CD4-positive, alpha-beta T cell treated with Interleukin-2 at 100 ng/mL for 4 hours (primary cell): ENCODE data around the gene LTA.

Experiments used
- DNase-seq: peaks from one replicate; pipeline ENCODE4 v3.0.0-alpha.2; 2020; ENCODE audit warnings: low spot score

Gene LTA, protein sequence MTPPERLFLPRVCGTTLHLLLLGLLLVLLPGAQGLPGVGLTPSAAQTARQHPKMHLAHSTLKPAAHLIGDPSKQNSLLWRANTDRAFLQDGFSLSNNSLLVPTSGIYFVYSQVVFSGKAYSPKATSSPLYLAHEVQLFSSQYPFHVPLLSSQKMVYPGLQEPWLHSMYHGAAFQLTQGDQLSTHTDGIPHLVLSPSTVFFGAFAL

DNA sequence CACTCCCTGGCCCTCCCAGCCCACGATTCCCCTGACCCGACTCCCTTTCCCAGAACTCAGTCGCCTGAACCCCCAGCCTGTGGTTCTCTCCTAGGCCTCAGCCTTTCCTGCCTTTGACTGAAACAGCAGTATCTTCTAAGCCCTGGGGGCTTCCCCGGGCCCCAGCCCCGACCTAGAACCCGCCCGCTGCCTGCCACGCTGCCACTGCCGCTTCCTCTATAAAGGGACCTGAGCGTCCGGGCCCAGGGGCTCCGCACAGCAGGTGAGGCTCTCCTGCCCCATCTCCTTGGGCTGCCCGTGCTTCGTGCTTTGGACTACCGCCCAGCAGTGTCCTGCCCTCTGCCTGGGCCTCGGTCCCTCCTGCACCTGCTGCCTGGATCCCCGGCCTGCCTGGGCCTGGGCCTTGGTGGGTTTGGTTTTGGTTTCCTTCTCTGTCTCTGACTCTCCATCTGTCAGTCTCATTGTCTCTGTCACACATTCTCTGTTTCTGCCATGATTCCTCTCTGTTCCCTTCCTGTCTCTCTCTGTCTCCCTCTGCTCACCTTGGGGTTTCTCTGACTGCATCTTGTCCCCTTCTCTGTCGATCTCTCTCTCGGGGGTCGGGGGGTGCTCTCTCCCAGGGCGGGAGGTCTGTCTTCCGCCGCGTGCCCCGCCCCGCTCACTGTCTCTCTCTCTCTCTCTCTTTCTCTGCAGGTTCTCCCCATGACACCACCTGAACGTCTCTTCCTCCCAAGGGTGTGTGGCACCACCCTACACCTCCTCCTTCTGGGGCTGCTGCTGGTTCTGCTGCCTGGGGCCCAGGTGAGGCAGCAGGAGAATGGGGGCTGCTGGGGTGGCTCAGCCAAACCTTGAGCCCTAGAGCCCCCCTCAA, at the start of gene LTA:
LTA (plus strand) TSS at position 249 of the 871 bp plus-strand sequence; CDS start at position 703, 454 bp downstream.
- peak; percentile 89 for DNase-seq

DNA sequence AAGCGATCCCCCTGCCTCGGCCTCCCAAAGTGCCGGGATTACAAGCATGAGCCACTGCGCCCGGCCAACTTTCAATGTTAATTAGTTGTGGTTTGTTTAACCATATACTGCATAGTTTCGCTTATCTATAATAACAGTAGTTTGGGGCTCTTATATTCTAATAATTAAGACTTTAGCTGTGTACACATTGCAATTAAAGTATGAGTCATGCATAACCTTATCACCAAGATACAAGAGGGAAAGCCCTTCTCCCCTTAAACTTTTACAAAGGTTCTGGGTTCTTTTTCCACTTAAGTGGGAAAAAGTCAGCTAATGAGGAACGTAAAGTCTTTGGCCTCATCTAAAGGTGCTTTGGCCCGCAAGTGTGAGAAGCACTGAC, 46.5 kb upstream of the LTA start:
- DNase-seq, result no peak

DNA sequence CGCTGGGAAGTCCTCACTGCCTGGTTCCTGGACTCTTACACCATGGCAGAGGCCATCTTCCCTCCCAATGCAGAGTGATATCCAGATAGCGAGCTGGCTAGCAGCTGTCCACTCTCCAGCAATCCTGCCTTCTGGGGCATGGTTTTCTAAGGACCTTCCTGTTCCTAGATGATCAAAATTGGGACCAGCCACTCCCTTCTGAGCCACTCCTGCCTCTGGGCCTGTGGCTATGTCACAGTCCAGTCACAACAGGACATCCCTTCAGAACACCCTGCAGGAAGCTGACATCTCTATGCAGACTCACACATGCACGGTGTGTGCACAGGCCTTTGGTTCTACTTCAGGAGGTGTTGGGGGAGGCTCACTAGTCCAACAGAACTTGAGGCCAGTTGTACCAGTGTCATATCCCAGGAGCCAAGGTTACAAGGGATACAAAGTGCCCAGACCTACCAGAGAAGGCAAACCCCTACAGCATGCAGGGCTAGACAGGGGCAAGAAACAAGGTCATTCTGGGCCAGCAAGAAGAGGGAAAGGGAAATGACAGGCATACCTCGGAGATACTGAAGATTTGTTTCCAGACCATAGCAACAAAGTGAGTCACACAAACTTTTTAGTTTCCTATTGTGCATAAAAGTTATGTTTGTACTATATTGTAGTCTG, 46.0 kb upstream of the LTA start:
- no peak for DNase-seq

DNA sequence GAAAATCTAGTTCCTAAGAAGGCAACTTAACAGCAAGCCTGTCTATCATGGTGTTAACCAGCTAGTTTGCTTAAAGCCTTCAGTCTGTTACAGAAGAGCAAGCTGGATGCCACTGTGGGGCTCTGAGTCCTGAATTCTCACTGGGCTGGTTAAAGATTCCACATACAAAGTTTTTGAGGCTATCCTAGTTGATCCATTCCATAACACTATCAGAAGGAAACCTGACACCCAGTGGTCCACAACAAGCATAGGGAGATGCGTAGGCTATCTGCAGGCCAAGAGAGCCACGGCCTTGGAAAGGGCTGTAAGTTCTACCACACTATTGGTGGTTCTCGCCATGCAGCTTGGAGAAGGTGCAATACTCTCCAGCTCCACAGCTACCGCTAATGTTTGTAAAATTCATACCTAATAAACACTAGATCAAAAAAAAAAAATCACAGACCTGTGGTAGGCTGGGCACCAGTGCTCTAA, 43.7 kb upstream of the LTA start:
- DNase-seq, result no peak

DNA sequence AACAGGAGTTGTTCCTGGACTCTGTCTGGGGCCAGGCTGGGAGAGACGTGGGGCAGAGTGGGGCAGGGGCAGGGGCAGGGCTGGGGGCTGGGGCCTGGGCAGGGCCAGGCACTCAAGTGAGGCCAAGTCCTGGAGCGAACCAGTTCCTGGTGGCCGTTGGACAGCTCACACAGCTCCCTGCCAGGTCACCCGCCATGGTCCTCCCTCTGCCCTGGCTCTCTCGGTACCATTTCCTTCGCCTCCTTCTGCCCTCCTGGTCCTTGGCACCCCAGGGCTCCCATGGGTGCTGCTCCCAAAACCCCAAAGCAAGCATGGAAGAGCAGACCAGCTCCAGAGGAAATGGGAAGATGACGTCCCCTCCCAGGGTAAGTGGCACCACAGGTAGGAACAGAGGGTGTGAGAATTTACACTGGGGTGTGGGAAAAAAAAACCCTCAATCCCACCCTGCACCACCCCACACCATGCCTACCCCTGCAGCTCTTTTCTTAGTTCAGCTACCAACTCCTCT, 43.2 kb upstream of the LTA start, which contains the start of gene MCCD1:
MCCD1 (plus strand) TSS at position 142 of the 508 bp plus-strand sequence; CDS start at position 195, 53 bp downstream.
- DNase-seq, result no peak

DNA sequence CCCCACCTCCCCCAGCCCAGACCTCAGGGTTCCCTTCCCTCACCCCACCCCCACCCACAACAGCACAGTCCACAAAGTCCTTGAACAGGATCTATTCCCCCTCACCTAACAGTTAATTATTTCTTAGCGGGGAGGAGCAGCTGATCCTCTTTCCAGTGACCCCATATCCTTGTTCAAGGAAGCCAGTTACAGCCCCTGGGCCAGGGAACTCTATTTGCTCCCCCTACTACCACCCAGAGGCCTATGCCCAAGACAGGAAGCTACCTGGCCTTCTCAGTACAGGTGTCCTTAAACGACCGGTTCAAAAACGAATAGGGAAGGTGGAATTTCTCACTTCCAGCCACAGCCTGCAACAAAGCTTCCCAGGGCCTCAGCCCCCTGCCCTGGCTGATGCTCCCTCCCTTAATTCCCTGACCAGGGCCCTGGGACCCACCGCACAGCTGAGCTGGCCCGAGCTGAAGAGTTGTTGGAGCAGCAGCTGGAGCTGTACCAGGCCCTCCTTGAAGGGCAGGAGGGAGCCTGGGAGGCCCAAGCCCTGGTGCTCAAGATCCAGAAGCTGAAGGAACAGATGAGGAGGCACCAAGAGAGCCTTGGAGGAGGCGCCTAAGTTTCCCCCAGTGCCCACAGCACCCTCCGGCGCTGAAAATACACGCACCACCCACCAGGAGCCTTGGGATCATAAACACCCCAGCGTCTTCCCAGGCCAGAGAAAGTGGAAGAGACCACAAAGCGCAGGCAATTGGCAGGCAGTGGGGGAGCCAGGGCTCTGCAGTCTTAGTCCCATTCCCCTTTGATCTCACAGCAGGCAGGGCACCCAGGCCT, 42.5 kb upstream of the LTA start:
- no peak for DNase-seq

DNA sequence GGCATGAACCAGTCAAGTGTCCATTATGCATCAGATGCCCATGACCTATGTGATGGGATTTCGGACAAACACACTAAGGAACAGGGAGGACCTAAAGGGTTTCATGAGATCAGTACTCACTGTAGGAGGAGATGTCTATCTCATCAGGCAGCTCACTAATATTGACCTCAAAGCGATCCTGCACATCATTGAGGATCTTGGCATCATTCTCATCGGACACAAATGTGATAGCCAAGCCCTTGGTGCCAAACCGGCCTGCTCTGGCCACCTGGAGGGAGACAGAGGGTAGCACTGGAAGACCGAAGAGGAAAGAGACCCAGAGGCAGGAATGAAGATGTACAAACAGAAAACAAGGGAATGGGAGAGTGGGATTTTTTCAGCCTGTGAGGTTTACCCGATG, 41.4 kb upstream of the LTA start:
- DNase-seq, result no peak

DNA sequence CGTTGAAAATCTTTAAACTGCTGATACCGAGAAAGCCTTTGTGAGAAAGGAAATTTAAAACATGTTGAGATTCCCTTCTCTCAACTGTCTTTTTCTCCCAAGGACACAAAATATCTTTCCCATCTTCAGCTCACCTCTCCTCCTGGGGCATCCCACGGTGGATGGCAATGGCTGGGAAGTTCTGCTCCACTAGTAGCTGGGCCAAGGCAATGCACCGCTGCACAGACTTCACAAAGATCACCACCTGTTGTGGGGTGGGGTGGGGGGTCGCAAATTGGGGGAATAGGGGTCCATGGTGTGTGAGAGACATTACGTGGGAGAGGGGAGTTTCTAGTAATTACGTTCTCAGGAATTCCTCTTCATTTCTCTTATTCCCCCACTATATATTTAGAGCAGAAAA, 40.9 kb upstream of the LTA start:
- DNase-seq, result no peak

DNA sequence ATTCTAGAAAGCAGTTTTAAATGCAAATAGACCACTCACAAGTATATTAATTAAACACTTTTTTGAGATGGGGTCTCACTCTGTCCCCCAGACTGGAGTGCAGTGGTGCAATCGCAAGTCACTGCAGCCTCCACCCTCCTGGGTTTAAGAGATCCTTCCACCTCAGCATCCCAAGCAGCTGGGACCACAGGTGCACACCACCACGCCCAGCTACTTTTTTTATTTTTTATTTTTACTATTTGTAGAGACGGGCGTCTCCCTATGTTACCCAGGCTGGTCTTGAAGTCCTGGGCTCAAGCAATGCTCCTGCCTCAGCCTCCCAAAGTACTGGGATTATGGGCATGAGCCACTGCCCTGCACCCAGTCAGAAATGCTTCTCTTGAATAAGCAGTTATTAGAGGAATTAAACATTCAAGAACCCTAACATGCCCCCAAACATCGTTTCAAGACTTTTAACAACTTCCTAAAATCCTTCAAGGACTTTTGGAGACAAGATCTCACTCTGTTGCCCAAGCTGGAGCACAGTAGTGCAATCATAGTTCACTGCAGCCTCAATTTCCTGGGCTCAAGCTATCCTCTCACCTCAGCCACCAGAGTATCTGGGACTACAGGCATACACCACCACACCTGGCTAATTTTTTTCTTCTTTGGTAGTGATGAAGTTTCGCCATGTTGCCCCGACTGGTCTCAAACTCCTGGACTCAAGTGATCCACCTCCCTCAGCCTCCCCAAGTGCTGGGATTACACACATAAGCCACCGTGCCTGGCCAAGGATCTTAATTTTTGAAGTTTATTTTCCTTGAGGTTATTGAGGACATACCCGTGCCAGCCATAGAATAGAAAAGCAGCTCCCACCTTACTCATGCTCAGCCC, 40.1 kb upstream of the LTA start:
- DNase-seq, result no peak

DNA sequence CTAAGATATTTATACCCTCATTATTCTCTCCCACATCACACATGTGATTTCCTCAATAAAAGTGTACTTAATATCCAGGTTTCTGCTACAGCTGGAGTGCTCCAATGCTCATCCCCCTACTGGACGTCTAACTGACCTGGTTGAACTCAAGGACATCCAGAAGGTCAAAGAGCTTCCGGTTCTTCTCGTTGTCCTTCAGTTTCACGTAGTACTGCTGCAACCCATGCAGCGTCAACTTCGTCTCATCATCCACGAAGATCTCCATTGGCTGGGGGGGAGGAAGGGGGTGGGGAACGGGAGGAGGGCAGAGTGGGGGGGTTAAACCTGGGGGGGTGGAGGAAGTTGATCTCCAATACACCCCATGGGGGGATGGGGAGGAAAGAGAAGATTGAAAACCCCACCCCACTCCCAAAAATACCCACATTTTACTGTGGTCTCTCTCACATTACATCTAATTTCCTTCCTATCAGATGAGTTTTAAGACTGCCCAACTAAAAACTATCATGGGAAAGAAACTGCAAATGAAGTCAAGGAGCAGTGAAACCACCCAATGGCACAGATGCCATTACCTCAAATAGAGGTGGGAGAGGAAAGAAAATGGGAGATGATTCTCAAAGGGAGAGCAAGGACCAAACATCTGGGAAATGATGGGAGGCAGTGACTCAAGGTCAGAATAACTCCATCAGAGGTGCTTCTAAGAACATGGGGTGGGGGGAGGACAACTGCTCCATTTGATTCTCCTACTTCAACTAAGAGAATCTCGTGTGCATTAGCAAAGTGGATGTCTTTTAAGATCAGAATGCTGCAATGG, 39.2 kb upstream of the LTA start:
- DNase-seq, result no peak

DNA sequence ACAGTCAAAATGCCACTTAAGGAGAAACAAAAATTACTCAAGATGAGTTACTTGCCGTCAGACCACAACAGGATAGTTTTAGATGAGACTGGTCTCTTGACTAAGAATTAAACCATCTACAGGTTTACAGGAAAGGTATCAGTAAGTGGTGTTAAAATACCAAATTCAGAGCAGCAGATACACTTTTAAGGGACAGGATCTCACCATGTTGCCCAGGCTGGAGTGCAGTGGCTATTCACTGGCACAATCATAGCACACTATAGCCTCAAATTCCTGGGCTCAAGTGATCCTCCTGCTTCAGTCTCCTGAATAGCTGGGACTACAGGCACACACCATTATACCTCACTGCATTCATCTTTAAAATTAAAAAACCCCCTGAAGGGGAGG, 38.6 kb upstream of the LTA start:
- no peak for DNase-seq

DNA sequence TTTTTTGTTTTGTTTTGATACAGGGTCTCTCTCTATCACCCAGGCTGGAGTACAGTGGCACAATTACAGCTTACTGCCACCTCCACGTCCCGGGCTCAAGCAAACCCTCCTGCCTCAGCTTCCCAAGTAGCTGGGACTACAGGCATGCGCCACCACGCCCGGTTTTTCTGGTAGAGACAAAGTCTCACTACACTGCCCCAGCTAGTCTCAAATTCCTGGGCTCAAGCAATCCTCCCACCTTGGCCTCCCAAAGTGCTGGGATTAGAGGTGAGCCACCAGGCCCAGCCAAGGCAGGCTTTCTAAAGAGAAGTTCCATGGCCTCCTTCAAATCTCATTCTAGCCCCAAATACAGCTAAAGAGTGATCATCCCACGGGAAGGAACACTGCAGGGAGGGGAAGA, 38.1 kb upstream of the LTA start:
- DNase-seq, result no peak

DNA sequence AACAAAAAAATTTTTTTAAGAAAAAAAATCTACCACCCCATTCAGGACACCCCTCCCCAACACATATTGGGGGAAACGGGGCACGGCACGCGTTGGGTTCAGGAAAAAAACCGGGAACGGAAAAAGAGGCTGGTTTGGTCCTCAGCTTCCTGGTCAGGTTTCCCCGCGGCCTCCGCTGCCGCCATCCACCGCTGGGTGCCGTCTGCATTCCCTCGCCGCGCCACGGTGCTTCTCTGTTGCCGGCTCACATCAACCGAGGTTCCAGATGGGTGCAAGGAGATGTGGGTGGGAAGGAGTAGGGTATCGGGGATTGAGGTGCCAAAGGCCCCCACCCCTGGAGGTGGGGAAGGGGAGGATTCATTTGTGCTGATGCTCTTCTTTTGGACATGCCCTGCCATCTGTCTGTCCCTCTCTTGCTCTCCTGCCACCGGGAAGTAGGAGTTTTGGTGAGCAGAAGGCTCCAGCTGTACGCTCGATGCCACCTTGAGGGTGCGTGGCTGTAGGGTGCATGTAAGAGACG, 37.5 kb upstream of the LTA start:
- DNase-seq, result no peak

DNA sequence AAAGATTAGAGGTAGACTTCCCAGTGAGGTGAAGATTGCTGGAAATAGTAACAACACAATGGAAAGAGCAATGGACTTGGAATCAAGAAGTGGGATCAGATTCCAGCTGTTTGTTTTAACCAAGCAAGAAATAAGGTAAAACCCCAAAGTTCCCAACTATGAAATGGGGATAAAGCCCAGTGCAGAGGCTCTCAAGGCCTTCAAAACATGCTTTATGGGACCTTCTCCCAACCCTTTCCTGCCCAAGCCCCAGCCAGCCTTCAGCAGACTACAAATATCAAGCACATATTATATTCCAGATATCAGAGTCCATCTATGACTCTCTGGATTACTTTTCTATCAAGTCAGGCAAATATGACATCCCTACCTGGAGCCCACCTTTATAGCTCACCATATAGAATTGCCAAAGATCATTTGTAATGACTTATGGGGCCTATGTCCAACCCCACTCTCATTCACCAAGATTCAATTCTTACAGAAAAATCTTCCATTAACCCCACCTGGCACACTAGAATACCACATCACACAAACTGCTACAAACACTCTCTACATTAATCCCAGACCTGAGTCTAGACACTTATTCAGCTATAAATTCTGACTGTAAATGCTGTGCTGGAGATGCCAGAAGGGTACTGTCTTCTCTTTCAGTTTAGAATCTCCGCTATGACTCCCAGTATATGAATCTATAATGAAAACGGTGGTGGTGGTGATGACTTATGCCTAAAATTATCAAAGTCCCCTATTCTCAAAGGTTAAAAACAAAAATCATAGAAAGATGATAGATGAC, 36.4 kb upstream of the LTA start:
- no peak for DNase-seq

DNA sequence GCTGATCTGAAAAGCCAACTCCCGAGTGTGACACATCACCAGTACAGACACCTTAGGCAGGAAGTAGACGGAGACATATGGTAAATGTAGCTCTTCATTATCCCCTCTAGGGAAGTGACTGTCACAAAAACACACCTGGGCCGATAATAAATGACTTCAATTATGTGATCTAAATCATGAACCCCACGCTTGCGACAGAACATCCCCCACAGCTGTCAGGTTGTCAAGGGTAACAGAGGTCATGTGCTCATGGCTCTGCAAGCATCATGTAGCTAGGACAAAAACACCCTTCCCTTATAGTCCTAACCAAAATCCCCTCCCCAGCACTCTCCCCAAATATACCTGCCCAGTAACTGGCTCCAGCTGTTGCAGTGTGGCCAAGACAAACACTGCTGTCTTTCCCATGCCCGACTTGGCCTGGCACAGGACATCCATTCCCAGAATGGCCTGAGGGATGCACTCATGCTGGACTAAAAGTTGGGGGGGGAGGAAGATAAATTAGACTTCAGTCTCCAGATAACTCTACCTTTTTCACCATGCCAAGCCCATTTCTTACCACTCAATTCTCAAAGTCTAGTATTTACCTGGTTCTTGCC, 33.2 kb upstream of the LTA start:
- DNase-seq, result peak; percentile 44

DNA sequence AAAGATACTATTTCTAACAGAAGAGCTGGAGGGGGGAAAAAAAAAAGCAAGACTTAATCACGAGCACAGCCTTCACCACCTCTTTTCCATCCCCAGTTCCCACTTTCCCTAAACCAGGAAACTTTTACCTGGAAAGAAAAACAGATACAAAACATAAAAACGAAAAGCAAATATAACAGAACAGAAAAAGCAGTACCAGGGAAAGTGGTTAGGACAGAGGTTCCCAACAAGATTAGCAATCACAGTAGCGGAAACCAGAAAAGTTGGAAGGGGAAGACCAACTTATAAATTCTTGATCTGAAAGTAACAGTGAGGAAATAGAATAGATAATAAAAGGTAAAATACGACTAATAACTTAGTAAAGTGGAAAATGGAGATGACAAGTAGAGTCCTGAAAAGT, 31.4 kb upstream of the LTA start:
- DNase-seq, result no peak

DNA sequence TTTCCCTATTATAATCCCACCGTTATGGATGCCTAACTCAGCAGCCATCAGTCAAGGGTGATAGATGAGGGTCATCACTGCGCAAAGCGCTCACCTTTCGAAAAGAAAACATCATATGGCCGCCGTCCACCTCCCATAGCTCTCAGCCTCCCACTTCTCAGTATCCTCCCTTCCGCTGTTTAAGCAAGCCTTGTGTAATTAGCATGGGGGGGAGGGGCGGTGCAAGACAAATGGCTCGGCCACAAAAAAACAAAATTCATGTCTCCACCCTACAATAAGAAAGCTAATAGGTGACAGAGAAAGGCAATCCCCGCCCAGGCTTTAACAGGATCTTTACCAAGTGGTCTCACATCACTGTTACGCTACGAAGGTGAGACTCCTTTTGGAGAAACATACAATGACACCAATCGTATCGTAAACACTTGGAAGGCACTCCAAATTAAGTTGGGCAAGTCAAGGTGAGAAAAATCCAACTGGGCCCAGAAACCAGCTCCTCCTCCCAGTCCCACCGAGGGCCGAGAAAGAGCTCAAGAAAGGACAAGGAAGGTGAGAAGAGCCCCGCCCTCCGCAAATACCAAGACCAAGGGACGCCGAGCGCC, 30.9 kb upstream of the LTA start:
- DNase-seq, result peak; percentile 82
